GM19025 (cell line): ENCODE data around the gene PAAF1.

Experiments
- ATAC-seq: cut with Tn5 transposase; IDR thresholded peaks from one replicate; pipeline ENCODE4 v1.9.1; 2021; ENCODE audit warnings: mild to moderate bottlenecking, low read depth, moderate library complexity; ENCODE audit not compliant: unreplicated experiment

PAAF1 gene, protein sequence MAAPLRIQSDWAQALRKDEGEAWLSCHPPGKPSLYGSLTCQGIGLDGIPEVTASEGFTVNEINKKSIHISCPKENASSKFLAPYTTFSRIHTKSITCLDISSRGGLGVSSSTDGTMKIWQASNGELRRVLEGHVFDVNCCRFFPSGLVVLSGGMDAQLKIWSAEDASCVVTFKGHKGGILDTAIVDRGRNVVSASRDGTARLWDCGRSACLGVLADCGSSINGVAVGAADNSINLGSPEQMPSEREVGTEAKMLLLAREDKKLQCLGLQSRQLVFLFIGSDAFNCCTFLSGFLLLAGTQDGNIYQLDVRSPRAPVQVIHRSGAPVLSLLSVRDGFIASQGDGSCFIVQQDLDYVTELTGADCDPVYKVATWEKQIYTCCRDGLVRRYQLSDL

DNA sequence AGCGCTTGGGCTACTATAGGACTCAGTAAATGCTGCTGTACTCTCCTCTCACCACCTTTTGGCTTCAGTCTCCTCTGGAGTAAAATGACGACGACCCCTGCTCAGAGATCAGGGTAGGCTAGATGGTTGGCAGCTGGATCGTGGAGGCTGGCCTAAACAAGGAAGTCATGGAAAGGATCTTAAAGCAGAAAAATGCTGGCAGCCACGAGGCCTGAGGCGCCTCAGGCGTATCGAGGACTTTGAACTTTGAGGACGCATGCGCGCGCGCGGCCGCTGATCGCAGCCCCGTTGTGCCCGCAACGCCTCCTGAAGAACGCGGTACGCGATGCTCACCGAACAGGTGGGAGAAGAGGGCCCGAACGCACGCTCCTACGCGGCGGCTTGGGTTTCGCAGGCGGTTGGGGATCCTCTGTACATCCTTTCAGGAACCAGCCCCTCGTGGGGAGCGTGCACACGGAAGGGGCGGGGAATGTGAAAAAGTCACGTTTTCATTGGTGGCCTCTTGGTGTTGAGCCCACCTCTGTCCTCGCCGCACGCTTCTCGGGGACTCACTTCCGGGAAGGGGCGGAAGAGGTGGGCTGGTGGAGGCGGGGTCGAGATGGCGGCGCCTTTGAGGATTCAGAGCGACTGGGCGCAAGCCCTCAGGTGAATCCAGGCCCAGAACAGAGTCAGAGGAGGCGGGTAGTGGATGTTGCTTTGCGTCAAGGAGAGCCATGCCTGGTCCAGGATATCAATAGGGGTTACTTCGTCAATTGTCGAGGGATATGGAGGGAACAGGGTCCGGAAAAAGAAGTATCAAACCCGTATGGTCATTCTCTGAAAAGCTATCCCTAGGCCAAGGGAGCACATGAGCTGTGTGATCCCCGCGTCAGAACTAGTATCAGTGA is at the start of gene PAAF1, which contains the start of gene COA4:
Gene PAAF1, plus strand, starts transcription at position 576 of the 887 bp plus-strand sequence. Its CDS starts 23 bp downstream, at position 599.
Gene COA4, minus strand, starts transcription at position 423 of the 887 bp plus-strand sequence. CDS start 3,468 bp downstream, outside the sequence.
- ATAC-seq = peak; percentile 98

DNA sequence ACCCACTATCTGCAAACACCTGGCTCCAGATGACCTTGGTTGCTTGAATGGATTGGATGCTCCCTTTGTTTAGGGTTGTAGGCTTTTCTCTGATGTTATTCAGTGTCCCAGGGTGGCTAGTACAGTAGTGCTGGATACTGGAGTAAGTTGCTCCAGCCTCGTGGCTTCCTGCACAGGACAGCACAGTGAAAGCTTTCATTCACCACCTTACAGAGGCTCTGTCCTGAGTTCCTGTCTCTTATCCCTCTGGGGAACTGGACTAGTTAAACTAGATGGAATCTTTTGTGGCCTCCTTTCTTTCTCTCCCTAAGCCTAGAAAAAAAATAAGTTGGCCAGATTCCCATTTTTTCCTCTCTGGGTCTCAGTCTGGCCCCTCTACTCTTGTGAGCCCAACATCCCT is 46.5 kb upstream of the PAAF1 start:
- no peak for ATAC-seq

DNA sequence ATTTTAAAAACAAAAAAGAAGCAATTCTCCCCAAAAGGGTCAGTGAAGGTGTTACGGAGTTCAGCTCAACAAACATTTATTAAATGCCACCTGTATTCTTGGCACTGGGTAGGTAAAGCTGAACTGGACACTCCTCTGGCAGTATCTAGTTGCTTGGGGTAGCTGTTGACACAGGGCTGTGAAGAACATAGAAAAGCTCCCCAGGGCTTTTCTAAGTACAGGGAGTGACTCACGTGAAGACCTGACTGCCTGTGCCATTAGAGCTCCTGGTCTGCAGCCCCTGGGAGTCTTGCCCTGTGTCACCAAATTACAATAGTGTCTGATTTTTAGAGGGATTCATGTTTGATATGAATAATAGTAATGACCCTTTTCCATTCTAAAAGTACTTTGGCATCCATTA is 43.7 kb upstream of the PAAF1 start:
- ATAC-seq = no peak

DNA sequence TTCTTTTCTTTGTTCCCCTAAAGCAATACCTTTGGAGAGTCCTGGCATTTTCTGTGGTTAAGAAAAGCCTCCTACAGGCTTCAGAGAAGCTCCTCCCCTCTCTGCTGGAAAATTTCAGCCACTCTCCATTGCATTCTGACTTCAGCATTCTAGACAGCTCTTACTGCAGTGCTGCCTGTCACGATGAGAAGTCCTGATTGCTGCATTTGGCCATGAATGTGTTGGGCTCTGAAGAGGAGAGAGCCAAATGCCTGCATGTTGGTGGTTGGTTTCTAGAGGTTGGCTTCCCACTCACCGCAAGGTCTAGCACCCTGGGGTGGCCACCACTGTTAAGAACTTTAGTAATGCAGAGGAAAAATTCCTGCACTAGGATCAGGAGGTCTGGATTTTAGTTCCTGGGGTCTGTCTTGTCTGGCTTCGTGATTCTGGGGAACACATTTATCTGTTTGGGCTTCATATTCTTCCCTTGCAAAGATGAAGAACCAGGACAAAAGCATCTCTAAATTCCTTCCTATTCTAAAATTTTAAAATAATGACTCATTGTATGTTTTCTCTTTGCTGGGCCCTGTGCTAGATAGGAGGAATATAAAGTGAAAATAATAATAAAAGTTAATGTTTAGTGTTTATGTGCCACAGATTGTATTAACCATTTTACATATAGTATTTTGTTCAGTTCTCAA is 38.2 kb upstream of the PAAF1 start:
- ATAC-seq = no peak

DNA sequence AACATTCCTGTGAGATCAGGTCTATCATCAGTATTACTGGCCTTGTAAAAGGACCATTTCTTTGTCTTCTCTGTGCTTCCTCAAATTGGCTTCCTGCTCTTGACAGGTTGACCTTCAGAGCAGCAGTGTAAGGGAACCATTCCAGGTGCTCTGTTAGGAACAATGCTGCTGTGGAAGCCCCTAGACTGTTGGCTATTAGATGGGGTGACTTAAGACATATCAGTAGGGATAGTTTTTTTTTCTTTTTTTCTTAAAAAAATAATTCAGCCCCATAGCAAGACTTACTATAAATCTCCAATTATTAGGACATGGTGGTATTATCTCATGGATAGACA is 37.7 kb upstream of the PAAF1 start:
- ATAC-seq = no peak

DNA sequence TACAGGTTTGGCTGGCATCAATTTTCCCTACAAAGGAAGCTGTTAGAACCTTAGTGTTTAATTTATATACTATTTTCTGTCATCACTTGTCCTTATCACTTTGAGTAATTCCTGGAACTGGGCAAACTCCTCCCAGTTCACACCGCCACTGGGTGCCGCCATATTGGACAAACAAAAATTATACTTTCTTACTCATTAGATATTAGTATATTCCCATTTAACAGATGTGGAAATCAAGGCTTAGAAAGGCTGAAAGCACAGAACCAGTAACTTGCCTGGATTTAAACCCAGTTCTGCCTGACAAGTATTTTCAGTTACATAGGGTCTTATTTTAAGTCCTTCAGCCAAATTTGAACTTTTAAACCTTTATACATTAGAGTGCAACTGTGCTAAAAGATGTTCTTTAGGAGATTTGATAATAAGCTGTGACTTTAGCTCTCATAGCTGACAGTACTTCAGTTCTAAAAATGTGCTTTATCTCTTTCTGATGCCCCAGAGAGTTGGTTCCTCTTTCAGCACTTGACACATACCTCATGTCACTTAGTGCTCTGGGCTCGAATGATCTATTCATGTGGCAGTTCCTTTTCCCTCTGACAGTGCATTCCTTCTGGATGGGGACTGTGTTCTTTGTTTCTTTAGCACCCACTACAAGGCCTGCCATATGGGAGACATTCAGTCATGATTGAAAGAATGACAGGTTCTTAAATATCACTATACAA is 25.6 kb upstream of the PAAF1 start:
- ATAC-seq = no peak

DNA sequence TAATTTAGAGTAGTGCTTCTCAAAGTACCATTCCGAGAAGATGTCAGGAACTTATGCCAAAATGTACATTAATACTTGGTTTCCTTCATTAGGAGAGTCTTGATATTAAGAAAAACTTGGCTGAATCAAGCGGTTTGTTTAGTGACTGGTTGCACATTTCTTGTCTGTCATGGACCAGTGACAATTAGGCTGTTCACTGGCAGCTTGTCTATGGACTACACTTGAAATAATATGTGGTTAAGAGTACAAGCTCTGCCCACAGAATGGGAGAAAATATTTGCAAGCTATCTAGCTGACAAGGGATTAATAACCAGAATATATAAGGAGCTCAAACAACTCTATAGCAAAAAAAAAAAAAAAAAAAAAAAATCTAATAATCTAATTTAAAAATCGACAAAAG is 24.8 kb upstream of the PAAF1 start:
- ATAC-seq = no peak

DNA sequence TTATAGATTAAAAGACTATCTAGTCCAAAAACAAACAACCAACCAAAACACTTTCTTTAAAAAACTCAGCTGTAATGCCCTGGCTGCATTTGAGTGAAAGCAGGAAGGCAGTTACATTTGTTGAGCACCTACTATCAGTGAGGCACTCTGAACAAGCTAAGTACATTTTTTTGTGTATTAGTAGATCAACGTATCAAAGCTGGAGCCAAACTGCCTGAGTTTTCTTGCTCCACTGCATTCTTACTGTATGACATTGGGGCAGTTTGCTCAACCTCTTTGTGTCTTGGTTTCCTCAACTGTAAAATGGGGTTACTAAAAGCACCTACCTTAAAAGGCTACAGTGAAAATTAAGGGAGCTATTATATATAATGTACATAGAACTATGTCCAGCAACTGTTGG is 22.1 kb upstream of the PAAF1 start:
- no peak for ATAC-seq

DNA sequence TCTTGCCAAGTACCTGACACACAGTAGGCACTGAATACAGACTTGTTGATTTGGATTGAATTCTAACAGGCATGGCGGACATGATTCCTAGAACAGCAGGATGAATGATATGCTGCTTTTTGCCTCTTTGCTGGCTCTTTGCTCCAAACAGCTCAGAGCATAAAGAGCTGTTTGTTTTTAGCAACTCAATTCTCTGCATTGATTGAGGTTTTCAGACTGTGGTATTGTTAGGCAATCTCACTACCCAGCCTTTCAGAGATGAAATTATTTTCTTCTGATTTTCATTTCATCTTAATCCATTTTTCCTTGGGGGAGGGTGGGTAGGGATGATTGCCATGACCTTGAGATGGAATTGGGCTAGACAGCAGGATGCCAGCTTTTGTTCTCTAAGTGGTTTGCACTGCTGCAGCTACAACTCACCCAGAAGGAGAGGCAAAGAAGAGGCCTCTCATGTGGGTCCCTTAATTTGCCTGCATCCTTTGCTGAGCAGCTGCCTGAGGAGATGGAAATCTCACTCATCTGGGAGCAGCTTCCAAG is 20.7 kb upstream of the PAAF1 start:
- ATAC-seq = no peak

DNA sequence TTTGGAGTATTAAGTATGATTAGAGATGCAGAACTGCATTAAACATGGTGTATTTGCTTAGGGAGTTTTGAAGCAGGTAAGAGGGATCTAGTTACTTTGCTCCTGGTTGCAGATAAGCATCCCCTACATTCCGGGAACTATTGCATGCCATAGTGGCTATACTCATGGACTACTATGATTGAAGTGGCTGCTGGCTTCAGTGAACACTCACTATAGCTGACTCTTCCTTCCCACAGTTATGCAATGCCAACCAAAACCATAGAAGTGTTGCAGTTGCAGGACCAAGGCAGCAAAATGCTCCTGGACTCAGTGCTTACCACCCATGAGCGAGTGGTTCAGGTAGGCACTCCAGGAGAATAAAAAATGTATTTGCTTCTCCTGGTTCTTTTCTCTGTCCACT is 17.1 kb upstream of the PAAF1 start:
- ATAC-seq = no peak

DNA sequence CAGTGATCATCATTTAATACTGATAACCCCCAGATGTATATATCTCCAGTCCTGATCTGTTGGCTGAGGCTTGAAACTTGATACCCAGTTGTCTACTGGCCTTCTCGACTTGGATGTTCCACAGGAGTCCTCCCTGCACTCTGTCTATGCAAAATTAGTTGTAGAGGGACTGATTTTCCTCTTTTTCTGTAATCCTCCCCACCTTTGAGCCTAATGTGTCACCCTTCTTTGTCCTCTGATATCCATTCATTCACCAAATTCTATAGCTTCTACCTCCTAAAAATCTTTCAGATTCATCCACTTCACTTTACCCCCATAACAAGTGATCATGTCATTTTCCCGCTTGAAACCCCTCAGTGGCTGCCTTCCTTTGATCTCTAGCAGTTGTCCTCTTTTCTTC is 16.6 kb upstream of the PAAF1 start:
- no peak for ATAC-seq

DNA sequence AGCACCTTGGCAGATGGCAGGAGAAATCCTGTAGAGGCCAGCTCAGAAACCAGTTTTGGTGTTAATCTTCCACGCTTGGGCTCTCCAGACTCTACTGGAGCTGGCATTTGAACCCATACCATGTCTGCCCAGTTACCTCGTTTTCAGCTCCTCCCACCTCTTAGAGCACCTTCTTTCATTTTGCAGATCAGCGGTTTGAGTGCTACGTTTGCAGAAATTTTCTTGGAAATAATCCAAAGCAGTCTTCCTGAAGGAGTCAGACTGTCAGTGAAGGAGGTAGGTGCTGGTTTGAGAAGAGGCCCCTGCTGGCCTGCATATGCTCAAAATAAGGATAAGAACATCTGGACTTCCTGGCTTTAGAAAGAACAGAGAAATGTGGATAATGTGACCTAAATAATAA is 13.8 kb upstream of the PAAF1 start:
- no peak for ATAC-seq

DNA sequence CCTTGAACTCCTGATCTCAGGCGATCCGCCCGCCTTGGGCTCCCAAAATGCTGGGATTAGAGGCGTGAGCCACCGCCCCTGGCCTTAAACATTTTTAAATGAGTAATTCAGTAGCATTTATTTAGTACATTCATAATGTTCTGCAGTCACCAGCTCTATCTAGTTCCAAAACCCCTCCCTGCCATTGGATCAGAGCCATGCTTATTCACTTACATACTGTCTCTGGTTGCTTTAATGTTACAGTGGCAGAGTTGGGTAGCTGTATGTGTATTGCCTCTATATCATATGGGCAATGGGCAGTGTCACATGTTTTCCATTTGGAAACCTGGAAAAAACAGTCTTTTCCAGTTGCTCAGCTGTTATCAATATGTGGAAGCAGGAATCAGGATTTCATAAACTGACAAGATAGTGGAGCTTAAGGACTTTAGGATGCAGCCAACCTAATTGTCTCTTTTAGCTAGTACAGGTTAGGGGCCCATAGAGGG is 10.7 kb upstream of the PAAF1 start:
- no peak for ATAC-seq

DNA sequence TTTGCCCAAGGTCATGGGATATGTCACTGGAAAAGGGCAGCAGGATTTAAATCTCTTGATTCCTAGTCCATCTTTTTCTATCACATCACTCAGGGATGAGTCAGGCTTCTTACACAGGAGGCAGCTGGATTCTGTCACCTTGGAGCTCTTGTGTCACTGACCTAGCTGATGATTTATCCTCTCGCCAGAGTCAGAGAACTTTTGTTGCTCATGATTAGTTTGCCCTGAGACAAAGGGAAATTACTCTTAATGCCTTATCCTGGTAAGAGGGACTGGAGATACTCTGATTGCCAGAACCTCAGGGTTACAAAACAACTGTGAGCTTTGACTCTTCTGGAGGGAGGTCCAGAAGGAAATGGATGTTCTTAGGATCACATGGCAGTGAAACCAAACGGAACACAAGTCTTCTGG is 10.2 kb upstream of the PAAF1 start:
- no peak for ATAC-seq

DNA sequence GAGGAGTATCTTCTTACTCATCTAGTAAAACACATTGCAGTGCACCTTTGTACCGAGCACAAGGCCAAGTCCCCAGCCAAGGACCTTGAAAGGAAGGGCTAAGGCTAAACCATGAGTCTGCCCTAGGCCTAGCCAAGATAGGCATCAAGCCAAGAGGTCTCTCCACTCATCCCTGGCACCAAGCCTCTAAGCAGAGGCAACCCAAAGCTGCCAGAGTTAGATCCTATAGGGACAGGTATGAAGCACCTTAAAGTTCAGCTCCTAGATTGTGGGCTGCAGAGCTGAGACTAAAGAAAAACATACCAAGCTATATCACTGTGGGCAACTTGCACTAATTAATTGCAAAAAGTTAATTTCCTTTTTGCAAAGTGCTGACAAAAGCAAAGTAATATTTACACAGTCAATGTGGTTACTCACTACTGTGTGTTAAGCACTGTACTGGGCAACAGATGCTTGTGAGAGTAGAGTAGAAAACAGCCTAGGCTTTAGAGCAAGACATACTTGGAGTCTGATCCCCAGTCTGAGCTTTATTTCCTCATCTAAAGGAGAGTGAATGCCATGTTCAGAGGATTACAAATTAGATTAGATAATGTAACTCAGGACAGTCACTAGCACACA is 7.4 kb upstream of the PAAF1 start:
- ATAC-seq = no peak

DNA sequence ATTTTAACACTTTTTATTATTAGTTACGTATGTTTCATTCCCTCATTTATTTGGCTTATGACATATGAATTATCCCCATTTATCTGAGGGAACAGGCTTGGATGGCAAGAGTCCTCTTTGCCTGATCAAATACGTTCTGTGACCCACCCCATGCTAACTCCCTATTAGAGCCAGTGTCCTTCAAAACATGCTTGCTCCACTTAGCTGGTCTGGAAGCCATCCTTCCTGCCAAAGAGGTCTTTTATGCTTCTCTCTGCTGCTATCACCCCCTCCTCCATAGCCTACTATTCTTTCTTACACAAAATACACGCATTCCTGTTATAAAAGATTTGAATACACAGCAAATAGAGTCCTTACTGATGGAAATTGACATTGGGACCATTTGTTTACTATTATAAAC is 6.5 kb upstream of the PAAF1 start:
- ATAC-seq = no peak

DNA sequence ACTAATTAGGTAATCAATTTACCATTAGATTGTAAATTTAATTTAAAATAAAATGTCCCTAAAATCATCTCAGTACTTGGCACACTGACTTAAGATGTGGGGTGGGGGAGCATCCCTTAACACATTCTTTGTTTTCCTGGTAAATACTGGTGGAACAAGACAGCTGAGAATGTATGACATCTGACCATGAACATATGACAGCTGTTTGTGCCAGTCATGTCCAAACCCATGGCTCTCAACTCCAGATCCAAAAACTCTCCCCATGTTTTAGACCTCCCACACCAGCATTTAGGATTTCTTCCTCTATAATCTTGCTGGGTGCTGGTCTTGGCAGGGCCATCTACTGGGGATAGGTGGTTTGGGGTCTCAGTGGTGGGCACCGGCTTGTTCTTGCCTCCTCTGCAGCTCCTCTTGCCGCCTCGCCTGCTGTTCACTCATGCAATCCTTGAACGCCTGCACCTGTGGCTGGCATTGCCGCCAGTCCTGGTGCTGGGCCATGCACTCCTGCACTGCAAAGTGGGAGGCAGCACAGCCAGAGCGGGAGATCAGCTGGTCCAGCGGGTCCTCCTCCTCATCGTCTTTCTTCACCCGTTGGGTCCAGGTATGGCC is 3.9 kb upstream of the PAAF1 start:
- ATAC-seq = no peak

DNA sequence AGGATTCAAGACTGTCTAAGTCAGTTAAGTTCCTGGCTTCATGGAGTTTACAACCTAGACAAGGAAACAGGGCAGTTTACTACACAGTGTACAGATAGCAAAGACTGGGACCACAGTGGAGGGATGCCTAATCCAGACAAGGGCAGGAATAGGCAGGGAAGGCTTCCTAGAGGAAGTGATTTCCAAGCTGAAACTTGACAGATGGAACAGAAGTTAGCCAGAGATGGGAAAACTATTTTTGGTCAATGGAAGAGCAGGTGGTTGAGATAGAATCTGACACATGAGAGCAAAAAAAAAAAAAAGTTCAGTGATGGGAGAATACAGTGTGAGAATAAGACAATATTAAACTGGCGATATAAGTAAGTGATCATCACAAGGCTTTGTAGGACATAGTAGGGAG is 1.4 kb upstream of the PAAF1 start:
- no peak for ATAC-seq

DNA sequence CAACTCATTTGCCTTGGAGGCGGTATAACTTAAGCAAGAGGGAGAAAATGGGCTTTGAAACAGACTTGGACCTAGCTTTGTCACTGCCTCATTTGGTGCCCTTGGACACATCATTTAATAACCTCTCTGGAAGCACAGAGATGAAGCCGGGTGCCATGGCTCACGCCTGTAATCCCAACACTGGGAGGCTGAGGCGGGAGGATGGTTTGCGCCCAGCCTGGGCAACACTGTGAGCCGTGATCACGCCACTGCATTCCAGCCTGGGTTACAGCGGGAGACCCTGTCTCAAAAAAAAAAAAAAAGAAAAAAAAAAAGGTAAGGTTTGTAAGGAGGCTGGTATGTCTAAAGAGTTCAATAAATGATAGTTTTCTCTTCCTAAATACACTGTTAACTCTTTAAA is 959 bp upstream of the PAAF1 start:
- ATAC-seq = no peak
